Keratinocyte (primary cell): Measurements from ENCODE around the gene RPP38. TPM values are rescaled to one million over a fixed set of nuclear protein-coding genes. Genes with fewer than 3 reads are reported as not detected.

Experiments used
- DNase-seq: peaks from one replicate; pipeline ENCODE4 v3.0.0-alpha.2; 2011; ENCODE audit warnings: low read depth, missing footprints, low spot score
- FAIRE-seq: peaks from 2 replicates; lab custom pipeline; 2011; peaks lifted over from hg19 to GRCh38; lab: Jason Lieb, UNC
- H2AFZ ChIP-seq: 2 replicates; pipeline ENCODE4 v1.6.0; 2012; ENCODE audit warnings: low read length, control low read depth, inconsistent platforms; ENCODE audit not compliant: control insufficient read depth
- H3K27ac ChIP-seq: 2 replicates; pipeline ENCODE4 v1.5.1; 2011; ENCODE audit warnings: low read length; ENCODE audit not compliant: control insufficient read depth, insufficient read depth
- H3K27me3 ChIP-seq: 3 replicates; pipeline ENCODE4 v1.6.0; 2011; ENCODE audit warnings: low read length; ENCODE audit not compliant: control insufficient read depth, insufficient read depth; ENCODE audit errors: extremely low read depth
- H3K36me3 ChIP-seq, 2 experiments: 2 replicates in 1 of 2; 3 replicates in 1 of 2; pipeline ENCODE4 v1.5.1; 2011; ENCODE audit warnings: low read length in 2 of 2, mild to moderate bottlenecking in 1 of 2; ENCODE audit not compliant: control insufficient read depth in 2 of 2, insufficient read depth in 2 of 2; ENCODE audit errors: extremely low read depth in 1 of 2
- H3K4me1 ChIP-seq: 3 replicates; pipeline ENCODE4 v1.5.1; 2011; ENCODE audit warnings: low read length; ENCODE audit not compliant: control insufficient read depth, insufficient read depth; ENCODE audit errors: extremely low read depth
- H3K4me2 ChIP-seq: 3 replicates; pipeline ENCODE4 v1.6.0; 2011; ENCODE audit warnings: low read depth, low read length; ENCODE audit not compliant: control insufficient read depth, insufficient read depth; ENCODE audit errors: extremely low read depth
- H3K4me3 ChIP-seq, 3 experiments: fragments of 200-600 bp in 1 of 3; sonication (generic) in 1 of 3; 2 replicates in 2 of 3; 3 replicates in 1 of 3; pipeline ENCODE4 v1.5.1; 2011 to 2016; ENCODE audit warnings: low read length in 3 of 3, mild to moderate bottlenecking in 3 of 3, control low read depth in 2 of 3, inconsistent platforms in 1 of 3, low read depth in 1 of 3, mixed read lengths in 1 of 3, mixed run types in 1 of 3, moderate library complexity in 1 of 3; ENCODE audit not compliant: control insufficient read depth in 2 of 3, insufficient read depth in 2 of 3; ENCODE audit errors: extremely low read depth in 1 of 3
- H3K79me2 ChIP-seq: 2 replicates; pipeline ENCODE4 v1.6.0; 2012; ENCODE audit warnings: low read length; ENCODE audit not compliant: control insufficient read depth, insufficient read depth
- H3K9ac ChIP-seq: 3 replicates; pipeline ENCODE4 v1.6.0; 2011; ENCODE audit warnings: low read length; ENCODE audit not compliant: control insufficient read depth, insufficient read depth; ENCODE audit errors: extremely low read depth
- H3K9me1 ChIP-seq: 3 replicates; pipeline ENCODE4 v1.6.0; 2011; ENCODE audit warnings: low read length; ENCODE audit not compliant: control insufficient read depth, insufficient read depth; ENCODE audit errors: extremely low read depth
- H3K9me3 ChIP-seq: 2 replicates; pipeline ENCODE4 v1.5.1; 2012; ENCODE audit warnings: low read depth, low read length; ENCODE audit not compliant: control insufficient read depth
- H4K20me1 ChIP-seq: 3 replicates; pipeline ENCODE4 v1.6.0; 2011; ENCODE audit warnings: low read length; ENCODE audit not compliant: control insufficient read depth, insufficient read depth; ENCODE audit errors: extremely low read depth
- EZH2 ChIP-seq: IDR thresholded peaks from one replicate; pipeline ENCODE4 v1.6.1; 2012; ENCODE audit warnings: inconsistent platforms, mild to moderate bottlenecking, low read length, moderate library complexity
- dilution Hi-C: fragments of 300-500 bp; cut with MboI; formaldehyde crosslinking; loops from one replicate; pipeline ENCODE4 v1.7.0; 2020; ENCODE audit warnings: low sequenced_read_pairs; ENCODE audit not compliant: extremely low pct_ligation_motif_present
- polyA plus RNA-seq, 5 experiments: library from polyadenylated mRNA; depleted of rRNA in 3 of 5; stranded (reverse) in 3 of 5; stranded (forward) in 1 of 5; unstranded in 1 of 5; fragments of >200 nt; gene quantifications; 1 replicate in 1 of 5; 2 replicates in 3 of 5; 3 replicates in 1 of 5; pipeline versions ENCODE4 v1.2.1 to v1.2.3, GENCODE V29; 2011 to 2012; ENCODE audit warnings: missing spikeins in 2 of 5, low read depth in 1 of 5, low replicate concordance in 1 of 5
- TF ChIP-seq, protein P1 (sequence below), 3 experiments: IDR thresholded peaks in 1 of 3; conservative IDR thresholded peaks in 1 of 3; optimal IDR thresholded peaks in 1 of 3; 2 replicates in 2 of 3; 3 replicates in 1 of 3; pipeline versions ENCODE3 to v1.5.1; 2011; ENCODE audit warnings: low read length in 3 of 3, mild to moderate bottlenecking in 3 of 3, moderate library complexity in 2 of 3, control low read depth in 1 of 3, inconsistent platforms in 1 of 3; ENCODE audit not compliant: insufficient read depth in 2 of 3; ENCODE audit errors: extremely low read depth in 1 of 3

Gene RPP38
- polyA plus RNA-seq, 1 donor (not counting 4 experiments of a cell fraction or from before 2014, with no cell fraction given) = 32.4 TPM

DNA sequence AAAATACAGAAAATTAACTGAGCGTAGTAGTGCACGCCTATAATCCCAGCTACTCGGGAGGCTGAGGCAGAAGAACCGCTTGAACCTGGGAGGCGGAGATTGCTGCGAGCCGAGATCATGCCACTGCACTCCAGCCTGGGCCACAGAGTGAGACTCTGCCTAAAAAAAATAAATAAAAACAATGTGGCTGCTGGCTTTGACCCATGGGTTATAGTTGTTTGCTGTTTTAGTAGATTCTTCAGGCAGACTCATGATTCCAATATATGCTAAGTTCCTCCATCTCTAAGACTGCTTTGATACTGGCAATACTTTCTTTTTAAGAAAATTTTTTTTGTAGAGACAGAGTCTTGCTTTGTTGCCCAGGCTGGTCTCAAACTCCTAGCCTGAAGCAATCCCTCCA is 45.0 kb upstream of the RPP38 start:
- Histone ChIP-seq H3K4me1 (no peaks in the 10 kb centered on the region), H2AFZ (no peak overlapping the region), H4K20me1 (no peaks in the 10 kb centered on the region), H3K9ac (no peak overlapping the region), H3K27ac (no peak overlapping the region), H3K36me3 (no peaks in the 10 kb centered on the region), H3K9me3 (no peaks in the 10 kb centered on the region), H3K9me1 (no peaks in the 10 kb centered on the region), H3K4me3 (no peak overlapping the region), H3K79me2 (no peaks in the 10 kb centered on the region), H3K27me3 (no peaks in the 10 kb centered on the region), H3K4me2 (no peak overlapping the region)
- DNase-seq = no peak
- no peak for FAIRE-seq
- dilution Hi-C loops = no loop called here
- TF ChIP-seq, protein P1, sequence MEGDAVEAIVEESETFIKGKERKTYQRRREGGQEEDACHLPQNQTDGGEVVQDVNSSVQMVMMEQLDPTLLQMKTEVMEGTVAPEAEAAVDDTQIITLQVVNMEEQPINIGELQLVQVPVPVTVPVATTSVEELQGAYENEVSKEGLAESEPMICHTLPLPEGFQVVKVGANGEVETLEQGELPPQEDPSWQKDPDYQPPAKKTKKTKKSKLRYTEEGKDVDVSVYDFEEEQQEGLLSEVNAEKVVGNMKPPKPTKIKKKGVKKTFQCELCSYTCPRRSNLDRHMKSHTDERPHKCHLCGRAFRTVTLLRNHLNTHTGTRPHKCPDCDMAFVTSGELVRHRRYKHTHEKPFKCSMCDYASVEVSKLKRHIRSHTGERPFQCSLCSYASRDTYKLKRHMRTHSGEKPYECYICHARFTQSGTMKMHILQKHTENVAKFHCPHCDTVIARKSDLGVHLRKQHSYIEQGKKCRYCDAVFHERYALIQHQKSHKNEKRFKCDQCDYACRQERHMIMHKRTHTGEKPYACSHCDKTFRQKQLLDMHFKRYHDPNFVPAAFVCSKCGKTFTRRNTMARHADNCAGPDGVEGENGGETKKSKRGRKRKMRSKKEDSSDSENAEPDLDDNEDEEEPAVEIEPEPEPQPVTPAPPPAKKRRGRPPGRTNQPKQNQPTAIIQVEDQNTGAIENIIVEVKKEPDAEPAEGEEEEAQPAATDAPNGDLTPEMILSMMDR (optimal IDR thresholded peaks at IDR 0.05 in 1 of 3, IDR thresholded peaks at IDR 0.05 in 1 of 3, conservative IDR thresholded peaks at IDR 0.05 in 1 of 3; ENCODE audit: extremely low read depth in 1 of 3, insufficient read depth in 2 of 3, low read length in 3 of 3) = no peak
- no peak for TF ChIP-seq EZH2

DNA sequence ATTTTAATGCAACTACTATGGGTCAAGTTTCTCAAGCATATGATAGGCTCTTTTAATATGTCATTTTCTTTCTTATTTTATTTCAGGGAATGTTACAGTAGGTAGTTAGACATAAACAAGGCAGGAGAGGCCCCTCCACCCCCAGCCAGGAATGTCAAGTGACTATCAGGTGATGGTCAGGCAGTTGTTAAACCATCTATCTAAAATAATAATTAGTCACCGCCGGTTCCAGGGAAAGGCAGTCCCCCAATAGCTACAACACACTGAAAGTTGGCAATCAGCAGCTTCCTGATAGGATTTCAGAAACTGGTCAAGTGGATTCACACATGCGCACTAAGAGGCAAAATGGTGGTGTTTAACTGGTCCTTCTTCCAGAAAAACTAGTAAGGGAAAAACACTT is 44.1 kb upstream of the RPP38 start:
- dilution Hi-C loops = no loop called here
- no peak for FAIRE-seq
- DNase-seq = no peak

More for the DNA sequence above, 44.1 kb upstream of the RPP38 start:
- H2AFZ ChIP-seq = no peak overlapping the region
- H3K9ac ChIP-seq = no peak overlapping the region
- H3K9me1 ChIP-seq = no peaks in the 10 kb centered on the region
- no peaks in the 10 kb centered on the region for H4K20me1 ChIP-seq
- H3K4me1 ChIP-seq = no peaks in the 10 kb centered on the region
- no peak overlapping the region for H3K4me3 ChIP-seq
- H3K27ac ChIP-seq = no peak overlapping the region
- no peaks in the 10 kb centered on the region for H3K9me3 ChIP-seq
- H3K4me2 ChIP-seq = no peak overlapping the region
- H3K36me3 ChIP-seq = no peaks in the 10 kb centered on the region
- no peak for TF ChIP-seq EZH2
- TF ChIP-seq, protein P1 (optimal IDR thresholded peaks at IDR 0.05 in 1 of 3, IDR thresholded peaks at IDR 0.05 in 1 of 3, conservative IDR thresholded peaks at IDR 0.05 in 1 of 3; ENCODE audit: extremely low read depth in 1 of 3, insufficient read depth in 2 of 3, low read length in 3 of 3) = no peak
- no peaks in the 10 kb centered on the region for H3K27me3 ChIP-seq
- H3K79me2 ChIP-seq = no peaks in the 10 kb centered on the region
